ENCODE data around the gene MAPK8IP3.
"Not testable (repeated sequence)": the region's sequence is repeated elsewhere in the genome, so short reads cannot be mapped to it uniquely, and the experiment has no call there.

The MAPK8IP3 gene

GRCh38 chr16:1713331-1713730, 7.3 kb downstream of the MAPK8IP3 start:
- peaks cover 82% of the 10 kb centered on the region for H3K79me2 ChIP-seq (ENCODE audit: low read length)
- DNase-seq = no peak
- H3K4me2 ChIP-seq (ENCODE audit: low read depth, low read length) = no peak overlapping the region
- H3K9me3 ChIP-seq (replicated peaks; ENCODE audit: insufficient read depth, low read length) = no peaks in the 10 kb centered on the region
- TF ChIP-seq EZH2 (optimal IDR thresholded peaks at IDR 0.05; ENCODE audit: low read depth, low read length) = no peak
- no peak for TF ChIP-seq EZH2phosphoT487 (IDR thresholded peaks at IDR 0.05; ENCODE audit: low read length)
- TF ChIP-seq CTCF (IDR thresholded peaks at IDR 0.05; ENCODE audit: low read length) = no peak
- no peaks in the 10 kb centered on the region for H3K4me1 ChIP-seq (ENCODE audit: low read length)
- H3K36me3 ChIP-seq (replicated peaks; ENCODE audit: insufficient read depth, low read length) = no peaks in the 10 kb centered on the region
- no peaks in the 10 kb centered on the region for H3K27me3 ChIP-seq (replicated peaks; ENCODE audit: insufficient read depth, low read length)
- H3K27ac ChIP-seq (ENCODE audit: low read length) = no peak overlapping the region
- H4K20me1 ChIP-seq (ENCODE audit: insufficient read depth, low read length) = 0 out of 2 replicates have a peak, but pooled peaks cover 3% of the 10 kb centered on the region
- no peaks in the 10 kb centered on the region for H3K9me2 ChIP-seq (replicated peaks; ENCODE audit: insufficient read depth, low read length)
- no peak overlapping the region for H3K4me3 ChIP-seq (ENCODE audit: low read length)
- no peak overlapping the region for H2AFZ ChIP-seq (ENCODE audit: low read length)
- no peaks in the 10 kb centered on the region for H3F3A ChIP-seq (ENCODE audit: insufficient read depth, low read length)
- H3K9ac ChIP-seq (ENCODE audit: low read length) = no peak overlapping the region

- H3K27ac ChIP-seq (ENCODE audit: low read length) = no peak overlapping the region
- H3K4me3 ChIP-seq (ENCODE audit: low read length) = no peak overlapping the region
- peaks cover 79% of the 10 kb centered on the region for H3K79me2 ChIP-seq (ENCODE audit: low read length)
- H3F3A ChIP-seq (ENCODE audit: insufficient read depth, low read length) = no peaks in the 10 kb centered on the region
- H2AFZ ChIP-seq (ENCODE audit: low read length) = no peak overlapping the region
- TF ChIP-seq CTCF (IDR thresholded peaks at IDR 0.05; ENCODE audit: low read length) (no peak), EZH2phosphoT487 (IDR thresholded peaks at IDR 0.05; ENCODE audit: low read length) (no peak), EZH2 (optimal IDR thresholded peaks at IDR 0.05; ENCODE audit: low read depth, low read length) (no peak)
- no peaks in the 10 kb centered on the region for H3K9me2 ChIP-seq (replicated peaks; ENCODE audit: insufficient read depth, low read length)
- no peak overlapping the region for H3K4me2 ChIP-seq (ENCODE audit: low read depth, low read length)
- no peaks in the 10 kb centered on the region for H3K9me3 ChIP-seq (replicated peaks; ENCODE audit: insufficient read depth, low read length)
- no peaks in the 10 kb centered on the region for H3K4me1 ChIP-seq (ENCODE audit: low read length)
- DNase-seq = no peak
- H3K36me3 ChIP-seq (replicated peaks; ENCODE audit: insufficient read depth, low read length) = no peaks in the 10 kb centered on the region
- no peaks in the 10 kb centered on the region for H3K27me3 ChIP-seq (replicated peaks; ENCODE audit: insufficient read depth, low read length)
- 0 out of 2 replicates have a peak, but pooled peaks cover 3% of the 10 kb centered on the region for H4K20me1 ChIP-seq (ENCODE audit: insufficient read depth, low read length)
- no peak overlapping the region for H3K9ac ChIP-seq (ENCODE audit: low read length)
These were observed 7.9 kb downstream of the MAPK8IP3 start for GRCh38 chr16:1713933-1714332.

- no peaks in the 10 kb centered on the region for H3K27me3 ChIP-seq (replicated peaks; ENCODE audit: insufficient read depth, low read length)
- no peaks in the 10 kb centered on the region for H3K36me3 ChIP-seq (replicated peaks; ENCODE audit: insufficient read depth, low read length)
- H3K79me2 ChIP-seq (ENCODE audit: low read length) = peaks cover 70% of the 10 kb centered on the region
- no peaks in the 10 kb centered on the region for H3K4me1 ChIP-seq (ENCODE audit: low read length)
- H3K9ac ChIP-seq (ENCODE audit: low read length) = no peak overlapping the region
- no peak overlapping the region for H2AFZ ChIP-seq (ENCODE audit: low read length)
- 0 out of 2 replicates have a peak, but pooled peaks cover 3% of the 10 kb centered on the region for H4K20me1 ChIP-seq (ENCODE audit: insufficient read depth, low read length)
- TF ChIP-seq CTCF (IDR thresholded peaks at IDR 0.05; ENCODE audit: low read length) = no peak
- no peak for TF ChIP-seq EZH2phosphoT487 (IDR thresholded peaks at IDR 0.05; ENCODE audit: low read length)
- TF ChIP-seq EZH2 (optimal IDR thresholded peaks at IDR 0.05; ENCODE audit: low read depth, low read length) = no peak
- no peak overlapping the region for H3K27ac ChIP-seq (ENCODE audit: low read length)
- no peaks in the 10 kb centered on the region for H3F3A ChIP-seq (ENCODE audit: insufficient read depth, low read length)
- no peak for DNase-seq
- no peaks in the 10 kb centered on the region for H3K9me2 ChIP-seq (replicated peaks; ENCODE audit: insufficient read depth, low read length)
- no peak overlapping the region for H3K4me3 ChIP-seq (ENCODE audit: low read length)
- H3K4me2 ChIP-seq (ENCODE audit: low read depth, low read length) = no peak overlapping the region
- no peaks in the 10 kb centered on the region for H3K9me3 ChIP-seq (replicated peaks; ENCODE audit: insufficient read depth, low read length)
These were observed 9.2 kb downstream of the MAPK8IP3 start for GRCh38 chr16:1715220-1715619.

DNA sequence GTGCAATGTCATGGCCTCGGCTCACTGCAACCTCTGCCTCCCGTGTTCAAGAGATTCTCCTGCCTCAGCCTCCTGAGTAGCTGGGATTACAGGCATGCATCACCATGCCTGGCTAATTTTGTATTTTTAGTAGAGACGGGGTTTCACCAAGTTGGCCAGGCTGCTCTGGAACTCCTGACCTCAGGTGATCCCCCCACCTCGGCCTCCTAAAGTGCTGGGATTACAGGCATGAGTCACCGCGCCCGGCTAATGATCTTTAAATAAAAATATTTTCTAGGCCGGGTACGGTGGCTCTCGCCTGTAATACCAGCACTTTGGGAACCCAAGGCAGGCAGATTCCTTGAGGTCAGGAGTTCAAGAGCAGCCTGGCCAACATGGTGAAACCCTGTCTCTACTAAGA, 12.2 kb downstream of the MAPK8IP3 start:
- not testable (repeated sequence) for H3K9me3 ChIP-seq (replicated peaks; ENCODE audit: insufficient read depth, low read length); H3F3A ChIP-seq (ENCODE audit: insufficient read depth, low read length); H3K9me2 ChIP-seq (replicated peaks; ENCODE audit: insufficient read depth, low read length); DNase-seq; H3K27ac ChIP-seq (ENCODE audit: low read length); H3K4me1 ChIP-seq (ENCODE audit: low read length); H4K20me1 ChIP-seq (ENCODE audit: insufficient read depth, low read length); H3K4me3 ChIP-seq (ENCODE audit: low read length); H3K27me3 ChIP-seq (replicated peaks; ENCODE audit: insufficient read depth, low read length); H3K4me2 ChIP-seq (ENCODE audit: low read depth, low read length); H3K36me3 ChIP-seq (replicated peaks; ENCODE audit: insufficient read depth, low read length); H2AFZ ChIP-seq (ENCODE audit: low read length); H3K9ac ChIP-seq (ENCODE audit: low read length)
- H3K79me2 ChIP-seq (ENCODE audit: low read length) = peaks cover 51% of the 10 kb centered on the region

- not testable (repeated sequence) for H3K9me2 ChIP-seq (replicated peaks; ENCODE audit: insufficient read depth, low read length); H3K36me3 ChIP-seq (replicated peaks; ENCODE audit: insufficient read depth, low read length); H3K4me2 ChIP-seq (ENCODE audit: low read depth, low read length); DNase-seq; H3K27me3 ChIP-seq (replicated peaks; ENCODE audit: insufficient read depth, low read length); H2AFZ ChIP-seq (ENCODE audit: low read length); H3K9me3 ChIP-seq (replicated peaks; ENCODE audit: insufficient read depth, low read length); H4K20me1 ChIP-seq (ENCODE audit: insufficient read depth, low read length); H3K4me3 ChIP-seq (ENCODE audit: low read length); H3K4me1 ChIP-seq (ENCODE audit: low read length); H3F3A ChIP-seq (ENCODE audit: insufficient read depth, low read length); H3K9ac ChIP-seq (ENCODE audit: low read length); H3K27ac ChIP-seq (ENCODE audit: low read length)
- H3K79me2 ChIP-seq (ENCODE audit: low read length) = peaks cover 51% of the 10 kb centered on the region
These were observed 13.7 kb downstream of the MAPK8IP3 start for GRCh38 chr16:1719559-1720229.
